GM12878 (cell line): ENCODE results near the gene LPAR5. TPM values are rescaled to one million over a fixed set of nuclear protein-coding genes. Genes with fewer than 3 reads are reported as not detected.
A peak's percentile ranks its signal among the peaks of the same experiment; 100 is the strongest.

Source experiments
- ATAC-seq: fragments of 200-7000 bp; cut with Tn5 transposase; 3 replicates; pipeline ENCODE4 v1.9.1; 2020; ENCODE audit warnings: mild to moderate bottlenecking, moderate library complexity
- BruUV-seq: library from RNA; stranded (reverse); fragments of 400-500 nt; replicated peaks from 2 replicates; lab custom pipeline; 2021; lab: Mats Ljungman, UMichigan
- CTCF ChIA-PET: fragments of 300-600 bp; sonication (Branson Sonifier 250); formaldehyde crosslinking; extraction: SDS; loops from one replicate; lab custom pipeline; 2021; ENCODE audit warnings: inconsistent platforms; lab: Yijun Ruan, JAX
- POLR2A ChIA-PET: fragments of 350-600 bp; formaldehyde crosslinking; extraction: SDS; loops from one replicate; lab custom pipeline; 2021; ENCODE audit warnings: inconsistent platforms; lab: Charles Lee
- RAD21 ChIA-PET: fragments of 300-600 bp; sonication (Branson Sonifier 250); formaldehyde crosslinking; loops from one replicate; lab custom pipeline; 2023; ENCODE audit warnings: antibody characterized with exemption; ENCODE audit not compliant: unreplicated experiment; lab: Charles Lee
- SMC1A ChIA-PET: fragments of 300-600 bp; sonication (Branson Sonifier 250); formaldehyde crosslinking; loops from one replicate; lab custom pipeline; 2023; ENCODE audit not compliant: unreplicated experiment, uncharacterized antibody; lab: Charles Lee
- DNase-seq: peaks from one replicate; pipeline ENCODE4 v3.0.0-alpha.2; 2011; ENCODE audit warnings: low read depth, low spot score
- FAIRE-seq: peaks from 3 replicates; lab custom pipeline; 2011; peaks lifted over from hg19 to GRCh38; lab: Jason Lieb, UNC
- H2AFZ ChIP-seq: 2 replicates; pipeline ENCODE4 v1.6.0; 2011; ENCODE audit warnings: low read depth, low read length, control low read depth; ENCODE audit not compliant: control insufficient read depth
- H3K27ac ChIP-seq: 2 replicates; pipeline ENCODE4 v1.5.1; 2011; ENCODE audit warnings: control low read depth; ENCODE audit not compliant: control insufficient read depth, insufficient read depth
- H3K27me3 ChIP-seq, 2 experiments: replicated peaks in 1 of 2; 2 replicates each; pipeline versions ENCODE4 v1.6.0 to v1.6.1; 2011; ENCODE audit warnings: low read length in 1 of 2; ENCODE audit not compliant: control insufficient read depth in 2 of 2, insufficient read depth in 2 of 2
- H3K36me3 ChIP-seq, 2 experiments: 2 replicates each; pipeline ENCODE4 v1.5.1; 2011; ENCODE audit warnings: low read length in 1 of 2; ENCODE audit not compliant: control insufficient read depth in 2 of 2, insufficient read depth in 2 of 2
- H3K4me1 ChIP-seq: 2 replicates; pipeline ENCODE4 v1.6.1; 2011; ENCODE audit warnings: mild to moderate bottlenecking, low read length, moderate library complexity, mixed read lengths; ENCODE audit not compliant: control insufficient read depth, insufficient read depth
- H3K4me2 ChIP-seq: 2 replicates; pipeline ENCODE4 v1.6.0; 2011; ENCODE audit warnings: control low read depth; ENCODE audit not compliant: control insufficient read depth, insufficient read depth
- H3K4me3 ChIP-seq: fragments of 200-600 bp; sonication (generic); 2 replicates; pipeline ENCODE4 v1.5.1; 2016
- H3K79me2 ChIP-seq: 2 replicates; pipeline ENCODE4 v1.6.0; 2011; ENCODE audit warnings: low read length; ENCODE audit not compliant: control insufficient read depth, insufficient read depth
- H3K9ac ChIP-seq: 2 replicates; pipeline ENCODE4 v1.8.0; 2011; ENCODE audit warnings: low read length, control low read depth, mixed read lengths; ENCODE audit not compliant: control insufficient read depth, insufficient read depth
- H3K9me3 ChIP-seq: replicated peaks from 3 replicates; pipeline ENCODE4 v1.5.1; 2011; ENCODE audit warnings: mild to moderate bottlenecking, low read length; ENCODE audit not compliant: control insufficient read depth, insufficient read depth
- H4K20me1 ChIP-seq: 2 replicates; pipeline ENCODE4 v1.6.0; 2011; ENCODE audit not compliant: control insufficient read depth, insufficient read depth
- ATF7 ChIP-seq: fragments of 450-650 bp; IDR thresholded peaks from 2 replicates; pipeline ENCODE4 v1.6.1; 2016; ENCODE audit warnings: low read depth, mild to moderate bottlenecking
- E2F8 ChIP-seq: fragments of 450-650 bp; IDR thresholded peaks from 2 replicates; pipeline ENCODE4 v1.6.1; 2018; ENCODE audit warnings: mild to moderate bottlenecking, low read depth, moderate library complexity; ENCODE audit not compliant: partially characterized antibody
- IKZF2 ChIP-seq, 2 experiments: fragments of 450-650 bp; IDR thresholded peaks; 2 replicates each; pipeline ENCODE4 v1.6.1; 2017; ENCODE audit warnings: mild to moderate bottlenecking in 2 of 2, moderate library complexity in 2 of 2
- NKRF ChIP-seq: fragments of 450-650 bp; conservative IDR thresholded peaks from 2 replicates; pipeline ENCODE4 v1.6.1; 2017; ENCODE audit warnings: mild to moderate bottlenecking, moderate library complexity
- NR2C2 ChIP-seq: IDR thresholded peaks from 2 replicates; pipeline ENCODE4 v1.6.1; 2011; ENCODE audit warnings: borderline replicate concordance, low read depth; ENCODE audit not compliant: control insufficient read depth, insufficient read length
- ZNF217 ChIP-seq: fragments of 450-650 bp; IDR thresholded peaks from 2 replicates; pipeline ENCODE4 v1.6.1; 2017; ENCODE audit warnings: antibody characterized with exemption, mild to moderate bottlenecking
- ZSCAN29 ChIP-seq: fragments of 450-650 bp; IDR thresholded peaks from 2 replicates; pipeline ENCODE4 v1.6.1; 2017; ENCODE audit warnings: mild to moderate bottlenecking, moderate library complexity
- WGBS: methylation state at CpG from one replicate; pipeline ENCODE4 v1.1.6; 2016; ENCODE audit warnings: low lambda C conversion rate; ENCODE audit not compliant: insufficient replicate concordance, insufficient coverage; ENCODE audit errors: missing lambda C conversion rate; 5-methylcytosine and 5-hydroxymethylcytosine counted together
- in situ Hi-C: fragments of 300-500 bp; cut with MboI; formaldehyde crosslinking; loops from 9 replicates; pipeline ENCODE4 v1.14.3; 2018; ENCODE audit warnings: mixed read lengths
- intact Hi-C: fragments of 100-400 bp; cut with micrococcal nuclease; formaldehyde crosslinking; loops from one replicate; pipeline ENCODE4 v1.14.2; 2022; ENCODE audit not compliant: unreplicated experiment
- polyA plus RNA-seq, 11 experiments: library from polyadenylated mRNA; depleted of rRNA in 4 of 11; unstranded in 6 of 11; stranded (reverse) in 5 of 11; fragments of >200 nt; fragmentation: Nextera tagmentation in 4 of 11; fragmentation: Illumina TruSeq in 1 of 11; extraction: Ambion mirVana in 4 of 11; extraction: Trizol in 1 of 11; gene quantifications; 1 replicate in 1 of 11; 2 replicates in 10 of 11; pipeline versions ENCODE4 v1.2.1 to v1.2.3, GENCODE V29; 2011 to 2016; ENCODE audit warnings: inconsistent platforms in 2 of 11, missing spikeins in 2 of 11, low read depth in 1 of 11
- total RNA-seq, 4 experiments: library from RNA; depleted of rRNA in 3 of 4; stranded (reverse); fragments of >200 nt in 3 of 4; fragmentation: Illumina TruSeq in 1 of 4; extraction: Trizol in 1 of 4; gene quantifications; 2 replicates each; pipeline versions ENCODE4 v1.2.1 to v1.2.3, GENCODE V29; 2013 to 2021
- TF ChIP-seq, protein P1 (sequence below), 3 experiments: IDR thresholded peaks in 2 of 3; conservative IDR thresholded peaks in 1 of 3; 2 replicates each; pipeline ENCODE4 v1.5.1; 2011; ENCODE audit warnings: low read depth in 3 of 3, low read length in 3 of 3, mild to moderate bottlenecking in 3 of 3, control low read depth in 2 of 3, moderate library complexity in 2 of 3, inconsistent platforms in 1 of 3, mixed read lengths in 1 of 3; ENCODE audit not compliant: control insufficient read depth in 2 of 3, insufficient read depth in 1 of 3; ENCODE audit errors: extremely low read depth in 1 of 3

The LPAR5 gene
- total and polyA plus RNA-seq, 10 of the 15 experiments (the other 5 are each of a cell fraction or from before 2014, with no cell fraction given) = 1.3 to 7.9 (median 5.3) TPM

DNA sequence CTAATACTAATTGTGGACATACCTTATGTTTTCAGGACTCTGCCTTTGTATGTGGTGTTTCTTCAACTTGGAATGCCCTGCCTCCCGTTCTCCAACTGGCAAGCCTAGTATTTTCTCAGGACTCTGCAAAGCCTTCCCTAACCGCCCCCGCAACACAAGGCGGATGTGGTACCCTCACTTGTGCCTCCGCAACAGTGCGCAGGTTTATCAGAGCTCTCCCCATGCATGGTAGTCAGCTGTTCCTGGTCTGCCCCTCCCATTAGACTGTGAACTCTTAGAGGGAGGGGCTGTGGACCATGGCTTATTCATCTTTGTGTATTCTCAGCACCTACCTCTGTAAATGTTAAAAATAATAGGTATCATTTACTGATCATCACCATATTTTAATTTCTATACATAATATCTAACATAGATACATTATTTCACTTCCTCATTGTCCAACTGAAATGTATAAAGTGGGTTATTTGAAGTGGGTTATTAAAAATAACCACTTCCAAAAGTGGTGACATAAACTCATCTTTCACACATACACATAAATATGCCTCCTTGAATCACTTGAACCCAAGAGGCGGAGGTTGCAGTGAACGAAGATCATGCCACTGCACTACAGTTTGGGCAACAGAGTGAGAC is 9.0 kb downstream of the LPAR5 start (continued):
- peak; percentile 19; the same call in 1 of the 2 replicates for TF ChIP-seq NKRF
- 0 out of 2 replicates have a peak, but pooled peaks have one; percentile 19 for TF ChIP-seq ZSCAN29
- peak in 1 of 2 experiments; percentile 37; a peak in 2 of 4 replicates for TF ChIP-seq IKZF2 (IDR thresholded peaks at IDR 0.05)

GRCh38 chr12:6620885-6621274 is 14.9 kb downstream of the LPAR5 start:
- H2AFZ ChIP-seq = no peak overlapping the region
- TF ChIP-seq E2F8 (no peak), ZNF217 (no peak), ATF7 (no peak), NR2C2 (no peak)
- TF ChIP-seq, protein P1, sequence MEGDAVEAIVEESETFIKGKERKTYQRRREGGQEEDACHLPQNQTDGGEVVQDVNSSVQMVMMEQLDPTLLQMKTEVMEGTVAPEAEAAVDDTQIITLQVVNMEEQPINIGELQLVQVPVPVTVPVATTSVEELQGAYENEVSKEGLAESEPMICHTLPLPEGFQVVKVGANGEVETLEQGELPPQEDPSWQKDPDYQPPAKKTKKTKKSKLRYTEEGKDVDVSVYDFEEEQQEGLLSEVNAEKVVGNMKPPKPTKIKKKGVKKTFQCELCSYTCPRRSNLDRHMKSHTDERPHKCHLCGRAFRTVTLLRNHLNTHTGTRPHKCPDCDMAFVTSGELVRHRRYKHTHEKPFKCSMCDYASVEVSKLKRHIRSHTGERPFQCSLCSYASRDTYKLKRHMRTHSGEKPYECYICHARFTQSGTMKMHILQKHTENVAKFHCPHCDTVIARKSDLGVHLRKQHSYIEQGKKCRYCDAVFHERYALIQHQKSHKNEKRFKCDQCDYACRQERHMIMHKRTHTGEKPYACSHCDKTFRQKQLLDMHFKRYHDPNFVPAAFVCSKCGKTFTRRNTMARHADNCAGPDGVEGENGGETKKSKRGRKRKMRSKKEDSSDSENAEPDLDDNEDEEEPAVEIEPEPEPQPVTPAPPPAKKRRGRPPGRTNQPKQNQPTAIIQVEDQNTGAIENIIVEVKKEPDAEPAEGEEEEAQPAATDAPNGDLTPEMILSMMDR (IDR thresholded peaks at IDR 0.05 in 2 of 3, conservative IDR thresholded peaks at IDR 0.05 in 1 of 3; ENCODE audit: control insufficient read depth in 2 of 3, extremely low read depth in 1 of 3, insufficient read depth in 1 of 3, low read depth in 3 of 3, low read length in 3 of 3) = no peak
- TF ChIP-seq, all 136 proteins: peak for 0
- Histone ChIP-seq H3K4me1 (no peaks in the 10 kb centered on the region), H3K4me3 (no peak overlapping the region), H3K36me3 (peaks cover 0 to 7% of the 10 kb centered on the region in 2 experiments; a peak in 2 of 4 replicates), H3K9ac (no peak overlapping the region), H3K27me3 (no peaks in the 10 kb centered on the region), H3K9me3 (no peaks in the 10 kb centered on the region), H3K79me2 (no peaks in the 10 kb centered on the region), H4K20me1 (no peaks in the 10 kb centered on the region), H3K4me2 (no peak overlapping the region), H3K27ac (no peak overlapping the region)
- BruUV-seq = no TSS peak
- in situ Hi-C loops (no loop called here), intact Hi-C loops (no loop called here)
- no peak for DNase-seq
- no peak for FAIRE-seq
- ChIA-PET CTCF (interaction anchor here (0.6 to 1.7 kb wide), 8 partner anchors 11 to 216 kb away, joined by 3 to 6 read pairs (median 3); no protein-coding TSS in a partner anchor), POLR2A (no interaction called here), SMC1A (interaction anchor here (1.0 to 1.4 kb wide), 4 partner anchors 22 to 64 kb away, joined by 3 to 5 read pairs (median 4); no protein-coding TSS in a partner anchor), RAD21 (interaction anchor here (0.8 kb wide), 1 partner anchor 15 kb away, joined by 4 read pairs; the partner anchor contains the start of gene LPAR5)
- no peak for ATAC-seq
- 98% methylated on average over 29 of the region's 29 CpGs for WGBS
